ENCODE data around the gene CLPX.
"Not testable (repeated sequence)": the region's sequence is repeated elsewhere in the genome, so short reads cannot be mapped to it uniquely, and the experiment has no call there.

CLPX gene

GRCh38 chr15:65204931-65205660 lies 20.0 kb upstream of the CLPX start:
- no peak for DNase-seq

GRCh38 chr15:65204236-65204930 lies 19.2 kb upstream of the CLPX start:
- DNase-seq: no peak

- no peak for DNase-seq
Measured at GRCh38 chr15:65201918-65202317, 16.8 kb upstream of the CLPX start.

DNA sequence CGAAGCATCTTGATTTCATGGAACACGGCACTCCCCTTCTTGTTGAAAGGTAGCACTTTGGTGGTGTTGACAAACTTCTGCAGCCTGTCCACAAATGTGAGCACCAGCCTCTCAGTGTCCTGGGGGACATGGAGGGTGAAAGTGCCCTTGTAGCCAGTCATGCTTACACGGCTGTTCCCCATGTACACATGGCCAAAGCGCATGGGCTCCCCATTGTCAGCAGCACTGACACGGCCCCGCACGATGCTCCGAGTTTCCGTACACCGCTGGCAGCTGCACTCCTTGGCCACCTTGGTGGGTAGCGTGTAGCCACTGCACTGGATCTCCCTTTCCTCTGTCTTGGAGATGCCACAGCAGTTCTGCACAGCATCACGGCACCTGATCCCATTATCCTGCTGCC lies 13.4 kb upstream of the CLPX start:
- DNase-seq: no peak

- no peak for DNase-seq
Measured at GRCh38 chr15:65197337-65197645, 12.1 kb upstream of the CLPX start.

DNA sequence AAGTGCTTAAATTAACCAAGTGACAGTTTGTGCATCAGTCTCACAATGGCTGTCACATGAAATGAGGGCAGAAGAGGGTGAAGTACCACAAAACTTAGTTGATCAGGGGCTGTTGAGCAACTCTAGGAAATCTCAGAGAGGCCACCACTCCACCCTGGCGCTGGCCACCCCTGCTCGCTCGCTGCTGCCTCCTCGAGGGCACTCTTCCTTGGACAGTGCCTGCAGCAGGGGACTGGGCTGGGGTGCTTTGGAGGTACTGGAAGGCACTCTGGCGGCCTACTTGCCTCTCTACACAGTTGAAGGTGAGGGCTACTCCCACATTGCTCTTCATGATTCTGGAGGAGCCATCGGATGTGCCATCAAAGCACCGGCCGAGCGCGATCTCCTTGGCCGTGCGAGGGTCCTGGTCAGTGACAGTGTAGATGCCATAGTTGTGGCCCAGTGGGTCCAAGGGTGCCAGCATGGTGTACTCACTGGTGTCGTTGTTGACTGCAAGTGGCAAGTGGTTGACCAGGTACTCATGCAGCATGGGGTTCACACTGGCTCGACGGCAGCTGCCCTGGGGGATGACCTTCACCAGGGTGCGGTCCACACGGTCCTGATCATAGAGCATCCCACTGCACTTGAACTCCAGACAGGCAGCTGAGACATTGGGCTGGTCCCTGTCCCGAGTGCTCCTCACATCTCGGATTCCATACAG lies 11.6 kb upstream of the CLPX start:
- DNase-seq: no peak

- no peak for DNase-seq
Measured at GRCh38 chr15:65195548-65195923, 10.4 kb upstream of the CLPX start.

DNA sequence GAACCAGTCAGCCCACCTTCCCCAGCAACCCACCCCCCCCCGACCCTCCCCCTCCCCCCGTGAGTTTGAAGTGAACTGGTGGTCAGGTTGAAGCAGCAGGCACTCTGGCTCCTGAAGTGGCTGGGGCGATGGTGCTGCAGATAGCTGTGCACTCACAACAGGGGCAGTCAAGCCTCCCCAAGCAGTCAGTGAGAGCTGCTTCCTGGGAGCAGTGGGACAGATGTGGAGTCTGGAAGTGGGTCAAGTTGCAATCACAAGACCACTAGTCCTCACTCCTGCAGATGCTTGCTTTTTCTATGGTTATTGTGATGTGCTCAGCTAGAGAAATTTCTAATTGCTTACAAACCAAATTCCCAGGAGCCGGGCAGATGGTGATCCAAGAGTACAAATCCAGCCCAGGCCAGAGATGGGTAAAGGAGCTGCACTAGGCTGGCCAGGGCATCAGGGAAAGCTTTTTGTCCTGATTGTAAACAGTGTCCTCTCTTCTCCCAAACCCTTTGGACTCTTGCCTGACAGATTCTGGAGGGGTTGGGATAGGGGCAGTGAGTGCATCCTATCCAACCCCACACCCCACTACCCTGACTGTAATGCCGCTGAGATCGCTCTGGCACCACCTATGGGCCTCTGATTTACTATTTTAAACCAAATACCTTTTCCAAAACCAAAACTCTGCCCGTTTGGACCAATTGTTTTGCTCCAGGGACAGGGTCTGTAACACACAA lies 9.8 kb upstream of the CLPX start:
- DNase-seq: no peak

DNA sequence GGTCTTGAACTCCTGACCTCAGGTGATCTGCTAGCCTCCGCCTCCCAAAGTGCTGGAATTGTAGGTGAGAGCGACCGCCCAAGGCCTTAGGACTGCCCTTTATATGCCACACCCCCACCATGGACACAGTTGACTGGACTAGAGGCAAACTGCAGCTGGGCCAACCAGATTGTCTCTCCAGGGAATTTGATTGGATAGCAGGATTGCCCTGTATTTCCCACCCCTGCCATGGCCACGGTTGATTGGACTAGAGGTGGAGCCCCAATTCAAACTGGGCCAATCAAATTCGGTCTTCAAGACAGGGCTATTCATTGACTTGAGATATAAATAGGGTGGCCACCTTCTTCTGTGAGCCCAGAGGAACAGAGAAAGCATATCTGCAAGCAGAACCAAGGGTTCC lies 6.9 kb upstream of the CLPX start:
- DNase-seq: no peak

DNA sequence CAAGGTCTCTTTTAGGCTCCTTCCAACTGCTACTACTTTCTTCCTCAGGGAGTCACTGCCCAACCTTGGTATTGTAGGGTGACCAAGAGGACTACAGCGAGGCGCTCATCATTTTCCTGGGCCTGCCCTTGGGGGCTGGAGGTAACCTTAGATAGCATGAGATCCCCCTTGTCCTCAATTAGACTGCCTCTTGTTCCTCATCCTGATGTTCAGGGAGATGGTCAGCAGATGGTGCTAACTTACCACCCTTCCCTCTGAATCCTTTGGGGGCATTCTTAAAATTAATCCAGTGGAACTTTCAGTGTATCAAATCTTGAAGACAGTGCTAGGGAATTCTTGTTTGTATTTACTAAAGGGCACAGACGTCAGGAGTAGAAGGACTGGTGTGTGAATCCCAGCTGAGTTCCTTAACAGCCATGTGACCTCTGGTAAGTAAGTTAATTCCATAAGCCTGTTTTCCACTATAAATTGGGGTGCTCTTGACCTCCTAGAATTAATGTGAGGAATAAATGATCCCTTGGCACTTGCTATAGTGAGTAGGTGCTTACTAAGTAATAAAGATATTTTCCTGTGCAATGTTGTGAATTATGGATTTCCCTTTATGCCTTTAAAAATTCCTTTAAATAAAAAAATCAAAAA lies 4.1 kb upstream of the CLPX start:
- DNase-seq: no peak

DNA sequence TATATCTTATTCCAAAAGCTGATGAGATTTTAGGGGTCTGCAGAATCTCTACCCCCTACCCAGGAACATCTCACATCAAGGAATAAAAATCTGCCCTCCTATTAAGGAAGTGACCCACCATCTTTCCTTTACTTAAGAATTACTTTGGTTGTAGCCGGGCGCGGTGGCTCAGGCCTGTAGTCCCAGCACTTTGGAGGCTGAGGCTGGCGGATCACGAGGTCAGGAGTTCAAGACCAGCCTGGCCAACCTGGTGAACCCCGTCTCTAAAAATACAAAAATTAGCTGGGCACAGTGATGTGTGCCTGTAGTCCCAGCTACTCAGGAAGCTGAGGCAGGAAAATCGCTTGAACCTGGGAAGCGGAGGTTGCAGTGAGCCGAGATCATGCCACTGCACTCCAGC lies 3.3 kb upstream of the CLPX start:
- DNase-seq: not testable (repeated sequence)

- DNase-seq: no peak
Measured at GRCh38 chr15:65184305-65184867, 756 bp downstream of the CLPX start.

GRCh38 chr15:65183865-65184159 lies 1.3 kb downstream of the CLPX start:
- DNase-seq: no peak

DNA sequence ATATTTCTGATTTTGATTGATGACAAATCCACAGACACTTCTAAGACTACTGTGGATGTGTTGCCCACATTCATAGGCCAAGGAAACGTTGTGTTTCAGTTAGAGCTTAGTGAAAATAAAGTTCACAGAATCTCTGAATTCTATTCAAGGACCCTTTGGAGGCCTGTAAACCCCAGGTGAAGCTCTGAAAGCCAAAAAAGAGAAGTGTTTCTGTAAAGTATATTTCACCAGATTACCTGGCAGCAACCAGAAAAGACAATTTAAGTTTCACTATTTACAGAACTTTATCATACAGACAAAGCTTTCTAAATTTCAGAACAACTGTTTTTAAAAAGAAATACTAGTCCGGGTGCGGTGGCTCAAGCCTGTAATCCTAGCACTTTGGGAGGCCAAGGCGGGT lies 2.6 kb downstream of the CLPX start:
- DNase-seq: no peak

GRCh38 chr15:65181582-65182353 lies 3.4 kb downstream of the CLPX start:
- not testable (repeated sequence) for DNase-seq

GRCh38 chr15:65180167-65180566 lies 5.0 kb downstream of the CLPX start:
- DNase-seq: no peak

DNA sequence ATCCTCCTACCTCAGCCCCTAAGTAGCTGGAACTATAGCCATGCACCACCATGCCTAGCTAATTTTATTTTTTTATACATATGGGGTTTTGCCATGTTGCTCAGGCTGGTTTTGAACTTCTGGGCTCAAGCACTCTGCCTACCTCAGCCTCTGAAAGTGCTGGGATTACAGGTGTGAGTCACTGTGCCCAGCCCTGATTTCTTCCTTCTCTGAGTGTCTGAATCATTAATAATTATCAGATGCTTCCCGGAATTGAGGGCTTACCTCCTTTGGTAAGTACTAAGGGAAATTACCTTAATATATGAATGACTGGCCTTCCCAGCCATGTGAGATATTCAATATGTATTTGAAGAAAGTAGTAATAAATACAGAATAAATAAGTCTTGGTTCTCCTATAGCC lies 7.2 kb downstream of the CLPX start:
- DNase-seq: no peak

- no peak for DNase-seq
Measured at GRCh38 chr15:65176056-65176455, 9.1 kb downstream of the CLPX start.

DNA sequence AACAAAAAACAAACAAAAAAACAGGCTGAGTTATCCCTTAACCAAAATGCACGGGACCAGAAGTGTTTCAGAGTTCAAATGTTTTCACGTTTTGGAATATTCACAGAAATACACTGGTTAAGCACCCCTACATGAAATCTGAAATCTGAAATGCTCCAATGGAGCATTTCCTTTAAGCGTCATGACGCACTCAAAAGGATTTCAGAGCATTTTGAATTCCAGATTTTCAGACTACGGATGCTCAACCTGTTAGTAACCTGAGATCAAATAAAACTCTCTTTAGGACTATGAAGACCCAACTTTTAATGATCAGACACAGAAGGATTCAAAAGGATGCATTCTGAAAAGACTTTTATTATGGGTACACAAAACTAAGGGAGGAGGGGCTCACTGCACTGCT lies 9.6 kb downstream of the CLPX start:
- DNase-seq: no peak

- DNase-seq: no peak
Measured at GRCh38 chr15:65174509-65174908, 10.6 kb downstream of the CLPX start.

DNA sequence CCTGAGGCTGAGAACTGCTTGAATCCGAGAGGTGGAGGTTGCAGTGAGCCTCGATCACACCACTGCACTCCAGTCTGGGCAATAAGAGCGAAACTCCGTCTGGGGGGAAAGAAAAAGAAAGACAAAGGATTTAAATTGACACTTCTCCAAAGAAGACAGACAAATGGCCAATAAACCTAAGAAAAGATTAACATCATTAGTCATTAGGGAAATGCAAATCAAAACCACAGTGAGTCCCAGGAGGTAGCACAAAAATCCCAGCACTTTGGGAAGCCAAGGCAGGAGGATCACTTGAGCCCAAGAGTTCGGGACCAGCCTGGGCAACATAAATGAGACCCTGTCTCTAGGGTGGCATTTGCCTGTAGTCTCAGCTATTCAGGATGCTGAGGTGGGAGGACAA lies 12.6 kb downstream of the CLPX start:
- no peak for DNase-seq

DNA sequence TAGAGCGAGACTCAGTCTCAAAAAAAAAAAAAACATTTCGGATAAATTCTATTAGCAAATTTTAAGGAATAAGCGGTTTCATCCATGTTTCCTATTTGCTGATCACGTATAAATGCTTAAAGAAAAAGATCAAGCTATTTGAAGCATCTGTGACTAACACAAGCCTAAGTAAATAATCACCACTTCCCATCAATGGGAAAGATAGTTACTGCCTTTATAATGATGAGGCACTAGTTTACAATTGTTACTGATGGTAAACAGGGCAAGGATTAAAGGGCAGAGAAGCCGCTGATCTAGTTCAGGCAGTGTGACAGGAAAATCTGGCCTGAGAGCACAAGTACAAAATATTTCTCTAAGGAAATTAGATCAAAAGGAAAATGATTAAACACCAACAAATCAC lies 13.7 kb downstream of the CLPX start:
- DNase-seq: no peak
